ENCODE measurements around the gene CATSPERE.

The CATSPERE gene

DNA sequence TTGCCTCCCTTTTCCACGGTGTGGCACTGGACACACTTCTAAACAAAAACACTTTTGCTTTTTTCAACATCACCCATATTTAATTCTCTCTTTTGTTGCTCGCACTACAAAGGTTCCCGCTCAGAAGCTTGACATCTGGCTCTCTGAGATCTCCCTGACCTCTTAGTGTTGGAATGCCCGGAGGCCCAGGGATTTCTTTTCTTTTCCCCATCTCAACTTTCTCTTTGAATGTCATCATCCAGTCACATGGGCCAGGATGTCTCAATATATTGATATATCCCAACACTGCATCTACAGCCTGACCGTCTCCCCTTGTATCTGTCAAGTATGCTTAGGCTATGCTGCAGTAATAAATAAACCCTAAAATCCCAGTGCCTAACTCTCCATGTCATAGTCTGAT, 137.5 kb downstream of the CATSPERE start:
- H3K27ac ChIP-seq (ENCODE audit: low read depth, low read length) = no peak overlapping the region
- H3K4me3 ChIP-seq (ENCODE audit: low read depth, low read length) = no peak overlapping the region
- no peaks in the 10 kb centered on the region for H3K4me1 ChIP-seq (ENCODE audit: control insufficient read depth, insufficient read depth, low read length)
- H3K27me3 ChIP-seq (ENCODE audit: control insufficient read depth, insufficient read depth, low read length) = no peaks in the 10 kb centered on the region
- H3K9me3 ChIP-seq (ENCODE audit: control insufficient read depth, insufficient read depth, low read length) = no peaks in the 10 kb centered on the region
- no peaks in the 10 kb centered on the region for H3K36me3 ChIP-seq (ENCODE audit: control insufficient read depth, insufficient read depth, low read length)
- H3K9ac ChIP-seq (ENCODE audit: low read depth, low read length) = no peak overlapping the region

DNA sequence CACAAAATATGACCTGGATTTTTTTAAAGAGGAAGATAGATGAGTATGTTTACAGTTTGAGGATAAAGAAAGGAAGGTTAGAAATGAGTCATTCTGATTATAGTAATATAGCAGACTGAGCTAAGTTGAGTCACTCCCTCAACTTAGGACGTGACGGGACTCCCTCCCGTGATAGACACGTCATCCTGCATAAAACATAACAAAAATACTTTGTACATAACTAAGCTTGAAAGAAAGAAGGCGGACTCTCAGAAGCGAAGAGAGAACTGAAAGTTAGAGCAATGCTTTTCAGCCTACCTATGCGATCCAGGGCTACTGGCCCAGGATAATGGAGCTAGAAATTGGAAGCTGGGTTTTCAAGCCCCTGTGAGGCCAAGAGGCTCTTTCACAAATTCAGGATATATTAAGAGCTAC, 138.9 kb downstream of the CATSPERE start:
- Histone ChIP-seq H3K27ac (ENCODE audit: low read depth, low read length) (no peak overlapping the region), H3K4me3 (ENCODE audit: low read depth, low read length) (no peak overlapping the region), H3K9ac (ENCODE audit: low read depth, low read length) (no peak overlapping the region)

DNA sequence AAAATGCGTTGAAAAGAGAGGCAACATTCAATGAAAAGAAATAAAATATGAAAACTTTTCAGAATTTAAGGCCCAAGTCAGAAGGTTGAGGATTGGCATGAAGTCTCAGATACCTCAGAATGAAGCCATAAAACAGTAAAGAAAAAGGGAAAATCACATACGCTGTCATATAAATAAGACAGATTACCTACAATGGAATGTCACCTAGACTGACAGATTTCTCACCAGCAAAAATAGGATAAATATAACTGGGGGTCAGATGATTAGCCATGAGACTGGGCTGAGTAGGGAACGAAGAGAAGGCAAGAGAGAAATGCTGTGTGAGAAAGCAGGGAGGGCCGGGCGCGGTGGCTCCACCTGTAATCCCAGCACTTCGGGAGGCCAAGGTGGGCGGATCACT, 140.3 kb downstream of the CATSPERE start:
- Histone ChIP-seq H3K27ac (ENCODE audit: low read depth, low read length) (no peak overlapping the region), H3K4me1 (ENCODE audit: control insufficient read depth, insufficient read depth, low read length) (no peaks in the 10 kb centered on the region), H3K9me3 (ENCODE audit: control insufficient read depth, insufficient read depth, low read length) (no peaks in the 10 kb centered on the region), H3K4me3 (ENCODE audit: low read depth, low read length) (no peak overlapping the region), H3K36me3 (ENCODE audit: control insufficient read depth, insufficient read depth, low read length) (no peaks in the 10 kb centered on the region), H3K9ac (ENCODE audit: low read depth, low read length) (no peak overlapping the region), H3K27me3 (ENCODE audit: control insufficient read depth, insufficient read depth, low read length) (no peaks in the 10 kb centered on the region)

More for the DNA sequence above, 138.9 kb downstream of the CATSPERE start:
- H3K27me3 ChIP-seq (ENCODE audit: control insufficient read depth, insufficient read depth, low read length) = no peaks in the 10 kb centered on the region
- no peaks in the 10 kb centered on the region for H3K36me3 ChIP-seq (ENCODE audit: control insufficient read depth, insufficient read depth, low read length)
- H3K9me3 ChIP-seq (ENCODE audit: control insufficient read depth, insufficient read depth, low read length) = no peaks in the 10 kb centered on the region
- H3K4me1 ChIP-seq (ENCODE audit: control insufficient read depth, insufficient read depth, low read length) = no peaks in the 10 kb centered on the region

DNA sequence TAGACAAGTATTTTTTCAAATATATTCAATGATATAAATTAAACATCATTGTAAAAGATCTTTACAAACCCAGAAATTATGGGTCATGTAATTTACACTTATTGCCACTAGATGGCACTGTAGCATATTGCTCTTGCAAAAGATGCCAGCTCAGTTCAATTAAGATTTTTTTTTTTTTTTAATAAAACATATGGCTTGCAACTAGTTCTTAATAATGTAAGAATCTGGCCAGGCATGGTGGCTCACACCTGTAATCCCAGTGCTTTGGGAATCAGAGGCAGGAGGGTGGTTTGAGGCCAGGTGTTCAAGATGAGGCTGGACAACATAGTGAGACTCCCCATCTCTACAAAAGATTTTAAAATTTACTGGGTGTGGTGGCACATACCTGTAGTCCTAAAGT, 142.4 kb downstream of the CATSPERE start:
- H3K9ac ChIP-seq (ENCODE audit: low read depth, low read length) = no peak overlapping the region
- no peak overlapping the region for H3K4me3 ChIP-seq (ENCODE audit: low read depth, low read length)
- no peak overlapping the region for H3K27ac ChIP-seq (ENCODE audit: low read depth, low read length)
- H3K4me1 ChIP-seq (ENCODE audit: control insufficient read depth, insufficient read depth, low read length) = no peaks in the 10 kb centered on the region; the same call in 1 of the 2 replicates
- no peaks in the 10 kb centered on the region for H3K27me3 ChIP-seq (ENCODE audit: control insufficient read depth, insufficient read depth, low read length)
- no peaks in the 10 kb centered on the region for H3K36me3 ChIP-seq (ENCODE audit: control insufficient read depth, insufficient read depth, low read length)
- H3K9me3 ChIP-seq (ENCODE audit: control insufficient read depth, insufficient read depth, low read length) = no peaks in the 10 kb centered on the region

DNA sequence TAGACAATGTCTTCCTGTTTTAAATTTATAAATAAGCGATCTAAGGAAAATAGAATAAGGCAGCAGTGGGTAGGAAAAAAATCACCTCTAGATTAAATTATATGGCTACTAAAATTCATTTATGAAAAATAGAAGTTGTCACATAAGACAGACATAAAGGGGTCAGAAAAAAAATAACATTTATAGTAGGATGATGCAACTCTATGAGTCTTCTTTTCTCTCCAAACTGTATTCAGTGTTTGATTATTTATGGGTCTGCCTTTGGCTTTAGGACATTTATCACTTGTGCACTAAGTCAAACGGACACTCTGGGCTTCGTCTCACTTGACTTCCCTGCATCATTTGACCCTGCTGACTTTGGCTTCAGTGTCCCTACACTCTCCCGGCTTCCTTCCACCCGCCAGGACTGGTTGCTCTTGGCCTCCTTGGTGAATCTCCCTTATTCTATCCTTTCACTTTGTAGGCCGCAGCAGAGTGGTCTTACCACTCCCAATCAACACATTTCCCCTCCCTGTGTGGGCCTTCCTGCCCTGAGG, 144.8 kb downstream of the CATSPERE start:
- Histone ChIP-seq H3K9me3 (ENCODE audit: control insufficient read depth, insufficient read depth, low read length) (no peaks in the 10 kb centered on the region), H3K4me1 (ENCODE audit: control insufficient read depth, insufficient read depth, low read length) (no peaks in the 10 kb centered on the region; the same call in 1 of the 2 replicates), H3K27ac (ENCODE audit: low read depth, low read length) (no peak overlapping the region), H3K36me3 (ENCODE audit: control insufficient read depth, insufficient read depth, low read length) (no peaks in the 10 kb centered on the region), H3K9ac (ENCODE audit: low read depth, low read length) (no peak overlapping the region), H3K4me3 (ENCODE audit: low read depth, low read length) (no peak overlapping the region), H3K27me3 (ENCODE audit: control insufficient read depth, insufficient read depth, low read length) (no peaks in the 10 kb centered on the region)

DNA sequence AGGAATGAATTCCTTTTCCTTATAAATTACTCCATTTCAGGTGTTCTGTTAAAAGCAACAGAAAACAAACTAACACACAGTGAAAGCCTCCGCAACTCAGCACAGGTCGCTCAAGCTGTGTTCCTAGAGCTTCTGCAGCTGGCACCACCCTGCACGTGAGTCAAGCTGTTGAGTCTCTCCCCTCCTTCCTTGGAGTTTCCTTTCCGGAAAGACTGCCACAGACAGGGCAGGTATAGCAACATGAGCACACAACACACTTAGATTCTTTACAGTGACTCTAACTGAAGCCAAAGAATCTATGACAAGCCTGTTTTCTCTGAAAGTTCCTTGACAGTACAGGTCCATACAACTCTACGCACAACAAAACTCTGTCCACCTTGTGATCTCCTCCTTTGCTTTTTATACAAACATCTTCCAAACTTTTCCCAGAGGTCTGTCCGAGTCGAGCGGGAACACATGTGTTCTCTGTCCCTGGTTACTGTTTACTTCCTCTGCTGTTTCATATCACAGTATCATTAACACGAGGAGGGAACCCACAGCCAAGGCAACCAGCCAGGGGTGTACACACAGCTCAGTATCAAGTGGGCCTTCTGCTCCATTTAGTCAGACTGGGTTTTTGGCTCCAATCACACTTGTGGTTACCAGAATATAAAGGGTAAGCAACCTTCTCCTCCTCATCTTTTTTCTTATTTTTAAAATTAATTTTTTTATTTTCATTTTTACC, 153.2 kb downstream of the CATSPERE start:
- Histone ChIP-seq H3K9ac (ENCODE audit: low read depth, low read length) (no peak overlapping the region), H3K27me3 (ENCODE audit: control insufficient read depth, insufficient read depth, low read length) (no peaks in the 10 kb centered on the region)

DNA sequence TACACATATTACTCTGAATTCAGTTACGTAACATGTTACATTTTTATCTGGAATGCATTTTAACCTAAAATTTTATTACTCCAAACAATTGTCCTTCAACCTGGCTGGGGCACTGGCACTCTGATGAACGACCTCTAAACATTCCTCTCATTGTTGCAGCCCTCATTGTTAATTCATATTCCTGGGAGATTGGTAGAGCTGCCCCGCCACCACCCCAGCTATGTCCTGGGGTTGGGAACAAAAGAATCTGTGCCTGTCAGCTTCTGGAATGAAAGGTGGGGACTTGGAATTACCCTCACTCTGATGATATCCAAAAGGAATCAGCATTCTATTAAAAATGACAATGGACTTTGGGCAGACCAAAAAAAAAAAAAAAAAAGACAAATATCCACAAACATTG, 153.8 kb downstream of the CATSPERE start:
- no peak overlapping the region for H3K27ac ChIP-seq (ENCODE audit: low read depth, low read length)
- H3K36me3 ChIP-seq (ENCODE audit: control insufficient read depth, insufficient read depth, low read length) = no peaks in the 10 kb centered on the region
- no peak overlapping the region for H3K4me3 ChIP-seq (ENCODE audit: low read depth, low read length)
- H3K27me3 ChIP-seq (ENCODE audit: control insufficient read depth, insufficient read depth, low read length) = no peaks in the 10 kb centered on the region
- peaks cover 16% of the 10 kb centered on the region for H3K4me1 ChIP-seq (ENCODE audit: control insufficient read depth, insufficient read depth, low read length)
- no peaks in the 10 kb centered on the region for H3K9me3 ChIP-seq (ENCODE audit: control insufficient read depth, insufficient read depth, low read length)
- no peak overlapping the region for H3K9ac ChIP-seq (ENCODE audit: low read depth, low read length)

More for the DNA sequence above, 153.2 kb downstream of the CATSPERE start:
- Histone ChIP-seq H3K36me3 (ENCODE audit: control insufficient read depth, insufficient read depth, low read length) (no peaks in the 10 kb centered on the region), H3K4me3 (ENCODE audit: low read depth, low read length) (no peak overlapping the region), H3K4me1 (ENCODE audit: control insufficient read depth, insufficient read depth, low read length) (peaks cover 16% of the 10 kb centered on the region), H3K27ac (ENCODE audit: low read depth, low read length) (no peak overlapping the region), H3K9me3 (ENCODE audit: control insufficient read depth, insufficient read depth, low read length) (no peaks in the 10 kb centered on the region)

DNA sequence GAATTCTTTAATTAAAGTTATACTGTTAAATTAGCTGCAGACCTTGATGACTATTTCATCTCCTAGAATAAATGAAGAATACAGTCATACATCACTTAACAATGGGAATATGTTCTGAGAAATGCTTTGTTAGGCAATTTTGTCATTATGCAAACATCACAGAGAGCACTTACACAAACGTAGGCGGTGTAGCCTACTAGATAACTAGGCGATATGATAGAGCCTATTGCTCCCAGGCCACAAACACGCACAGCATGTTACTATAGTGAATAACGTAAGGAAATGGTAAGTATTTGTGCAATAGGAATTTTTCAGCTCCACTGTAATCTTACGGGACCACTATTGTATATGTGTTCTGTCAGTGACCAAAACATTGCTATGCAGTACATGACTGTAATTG, 154.2 kb downstream of the CATSPERE start:
- Histone ChIP-seq H3K9ac (ENCODE audit: low read depth, low read length) (no peak overlapping the region), H3K4me1 (ENCODE audit: control insufficient read depth, insufficient read depth, low read length) (peaks cover 16% of the 10 kb centered on the region), H3K27me3 (ENCODE audit: control insufficient read depth, insufficient read depth, low read length) (no peaks in the 10 kb centered on the region), H3K27ac (ENCODE audit: low read depth, low read length) (no peak overlapping the region), H3K4me3 (ENCODE audit: low read depth, low read length) (no peak overlapping the region), H3K36me3 (ENCODE audit: control insufficient read depth, insufficient read depth, low read length) (no peaks in the 10 kb centered on the region), H3K9me3 (ENCODE audit: control insufficient read depth, insufficient read depth, low read length) (no peaks in the 10 kb centered on the region)

DNA sequence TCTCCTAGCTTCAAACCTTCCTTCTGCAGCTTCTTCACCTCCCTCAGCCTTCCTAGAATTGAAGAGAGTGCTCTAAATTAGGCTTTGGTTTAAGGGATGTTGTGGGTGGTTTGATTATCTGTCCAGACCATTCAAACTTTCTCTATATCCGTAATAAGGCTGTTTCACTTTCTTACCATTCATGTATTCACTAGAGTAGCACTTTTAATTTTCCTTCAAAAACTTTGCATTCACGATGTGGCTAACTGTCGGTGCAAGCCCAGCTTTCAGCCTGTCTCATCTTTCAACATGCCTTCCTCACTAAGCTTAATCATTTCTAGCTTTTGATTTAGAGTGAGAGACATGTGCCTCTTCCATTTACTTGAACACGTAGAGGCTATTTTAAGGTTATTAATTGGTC, 165.6 kb downstream of the CATSPERE start:
- no peaks in the 10 kb centered on the region for H3K27me3 ChIP-seq (ENCODE audit: control insufficient read depth, insufficient read depth, low read length)
- H3K36me3 ChIP-seq (ENCODE audit: control insufficient read depth, insufficient read depth, low read length) = no peaks in the 10 kb centered on the region
- no peak overlapping the region for H3K9ac ChIP-seq (ENCODE audit: low read depth, low read length)
- no peaks in the 10 kb centered on the region for H3K9me3 ChIP-seq (ENCODE audit: control insufficient read depth, insufficient read depth, low read length)
- H3K4me3 ChIP-seq (ENCODE audit: low read depth, low read length) = no peak overlapping the region
- H3K27ac ChIP-seq (ENCODE audit: low read depth, low read length) = no peak overlapping the region
- no peaks in the 10 kb centered on the region for H3K4me1 ChIP-seq (ENCODE audit: control insufficient read depth, insufficient read depth, low read length)

DNA sequence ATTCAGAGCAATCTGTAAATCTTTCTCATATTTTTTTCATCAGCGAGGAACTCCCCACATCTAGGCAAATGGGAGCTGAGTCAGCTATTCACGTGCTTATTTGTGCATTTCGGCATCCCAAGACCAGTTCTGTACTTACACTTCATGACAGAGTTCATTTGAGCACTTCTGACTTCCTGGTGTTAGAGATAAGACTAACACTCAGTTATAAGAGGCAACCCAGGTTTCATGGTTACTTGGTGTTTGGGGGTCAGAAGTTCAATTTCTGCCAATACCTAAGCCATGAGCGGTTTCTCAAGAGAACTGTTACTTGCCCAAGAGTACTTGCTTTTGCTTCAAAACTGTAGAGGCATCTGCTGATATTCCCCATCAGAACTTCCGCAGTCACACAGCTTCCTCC, 167.7 kb downstream of the CATSPERE start:
- Histone ChIP-seq H3K36me3 (ENCODE audit: control insufficient read depth, insufficient read depth, low read length) (no peaks in the 10 kb centered on the region), H3K4me1 (ENCODE audit: control insufficient read depth, insufficient read depth, low read length) (no peaks in the 10 kb centered on the region), H3K9me3 (ENCODE audit: control insufficient read depth, insufficient read depth, low read length) (no peaks in the 10 kb centered on the region), H3K9ac (ENCODE audit: low read depth, low read length) (no peak overlapping the region), H3K27ac (ENCODE audit: low read depth, low read length) (no peak overlapping the region), H3K27me3 (ENCODE audit: control insufficient read depth, insufficient read depth, low read length) (no peaks in the 10 kb centered on the region), H3K4me3 (ENCODE audit: low read depth, low read length) (no peak overlapping the region)

DNA sequence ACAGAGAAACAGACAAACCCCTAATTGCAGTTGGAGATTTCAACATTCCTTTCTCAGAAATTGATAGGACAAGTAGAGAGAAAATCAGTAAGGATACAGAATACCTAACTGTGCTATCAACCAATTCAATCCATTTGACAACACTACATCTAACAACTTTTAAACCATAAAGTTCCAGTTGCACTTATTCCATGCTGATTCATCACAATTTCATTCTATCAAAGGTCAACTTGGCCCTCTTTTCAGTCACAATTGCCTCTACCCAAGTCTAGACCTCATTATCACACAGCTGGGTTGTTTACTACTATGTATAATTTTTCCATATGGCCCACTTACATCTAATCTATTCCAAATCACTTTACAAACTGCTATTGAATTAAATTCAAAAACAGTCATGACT, 172.1 kb downstream of the CATSPERE start:
- H3K4me1 ChIP-seq (ENCODE audit: control insufficient read depth, insufficient read depth, low read length) = peaks cover 5% of the 10 kb centered on the region; the same call in 1 of the 2 replicates
- no peak overlapping the region for H3K9ac ChIP-seq (ENCODE audit: low read depth, low read length)
- no peaks in the 10 kb centered on the region for H3K9me3 ChIP-seq (ENCODE audit: control insufficient read depth, insufficient read depth, low read length)
- no peaks in the 10 kb centered on the region for H3K36me3 ChIP-seq (ENCODE audit: control insufficient read depth, insufficient read depth, low read length)
- no peaks in the 10 kb centered on the region for H3K27me3 ChIP-seq (ENCODE audit: control insufficient read depth, insufficient read depth, low read length)
- no peak overlapping the region for H3K4me3 ChIP-seq (ENCODE audit: low read depth, low read length)
- no peak overlapping the region for H3K27ac ChIP-seq (ENCODE audit: low read depth, low read length)
